Cardiac fibroblast (primary cell): ENCODE results near the gene BPHL.

Experiments
- DNase-seq, 2 donors: peaks; one replicate each; pipeline versions ENCODE4 v3.0.0 to v3.0.0-alpha.2; 2010; ENCODE audit warnings: low read depth in 2 of 2
- H3K4me3 ChIP-seq, 2 donors: replicated peaks in 1 of 2; 1 replicate in 1 of 2; 2 replicates in 1 of 2; pipeline ENCODE4 v1.5.1; 2011; ENCODE audit warnings: low read depth in 2 of 2, low read length in 2 of 2, mild to moderate bottlenecking in 2 of 2, moderate library complexity in 1 of 2
- CTCF ChIP-seq: IDR thresholded peaks from one replicate; pipeline ENCODE4 v1.5.1; 2011; ENCODE audit warnings: low read depth, mild to moderate bottlenecking, low read length, inconsistent platforms

Gene BPHL

DNA sequence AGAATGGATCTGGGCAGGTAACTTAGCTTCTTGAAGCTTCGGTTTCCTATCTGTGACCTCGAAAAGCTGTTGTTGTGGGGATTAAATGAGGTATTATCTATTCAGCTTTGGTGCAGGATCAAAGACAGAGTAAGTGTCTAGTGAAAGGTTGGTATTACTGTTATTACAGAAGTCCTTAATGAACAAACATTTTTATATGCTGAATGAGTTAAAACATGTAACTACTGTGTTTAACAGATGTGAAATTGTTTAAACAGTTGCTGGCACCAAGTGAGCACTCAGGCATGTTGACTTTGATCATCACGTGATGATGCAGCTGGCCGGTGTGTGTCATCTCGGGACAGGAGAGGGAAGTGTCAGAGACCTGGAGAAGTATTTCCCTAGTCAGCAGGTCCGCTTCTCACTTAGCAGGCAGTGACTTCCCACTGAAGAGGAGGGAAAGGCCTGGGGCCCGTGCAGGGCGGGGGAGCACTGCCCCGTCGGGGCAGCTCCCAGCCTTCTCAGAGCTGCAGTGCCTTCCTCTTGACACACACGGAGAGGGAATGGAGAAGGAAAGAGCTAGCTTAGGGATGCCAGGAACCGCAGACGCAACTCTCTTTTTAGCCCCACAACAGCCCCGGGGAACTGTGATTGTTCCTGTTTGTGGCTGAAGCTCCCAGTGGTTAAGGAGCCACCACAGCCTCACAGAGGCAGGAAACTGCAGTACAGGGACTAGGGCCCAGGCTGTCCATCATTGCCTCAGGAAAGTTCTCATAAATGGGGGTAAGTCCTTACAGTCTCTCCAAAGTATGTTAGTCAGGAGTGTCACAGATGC lies 20.8 kb downstream of the BPHL start:
- DNase-seq = peak; percentile 34 to 77
- no peak overlapping the region for H3K4me3 ChIP-seq
- TF ChIP-seq CTCF = no peak

DNA sequence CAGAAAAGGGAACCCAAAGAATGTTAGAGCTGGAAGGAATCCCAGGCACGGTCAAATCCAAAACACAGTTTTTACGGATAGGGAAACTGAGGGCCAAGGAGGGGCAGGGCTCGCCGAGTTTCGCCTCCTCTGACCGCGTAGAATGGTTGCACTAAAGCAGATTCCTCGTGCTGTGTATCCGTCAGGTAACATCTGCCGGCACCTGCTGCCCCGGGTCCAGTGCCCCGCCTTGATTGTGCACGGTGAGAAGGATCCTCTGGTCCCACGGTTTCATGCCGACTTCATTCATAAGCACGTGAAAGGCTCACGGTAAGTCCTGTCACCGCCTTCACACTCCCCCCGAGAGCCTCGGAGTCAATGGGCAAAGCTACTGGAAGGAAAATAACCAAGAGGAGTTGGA lies 21.7 kb downstream of the BPHL start:
- no peak for TF ChIP-seq CTCF
- no peak for DNase-seq
- no peak overlapping the region for H3K4me3 ChIP-seq

GRCh38 chr6:3142536-3142935 lies 24.0 kb downstream of the BPHL start:
- no peak overlapping the region for H3K4me3 ChIP-seq
- TF ChIP-seq CTCF = no peak
- DNase-seq = no peak

GRCh38 chr6:3143158-3143557 lies 24.6 kb downstream of the BPHL start:
- no peak overlapping the region for H3K4me3 ChIP-seq
- no peak for DNase-seq
- no peak for TF ChIP-seq CTCF

DNA sequence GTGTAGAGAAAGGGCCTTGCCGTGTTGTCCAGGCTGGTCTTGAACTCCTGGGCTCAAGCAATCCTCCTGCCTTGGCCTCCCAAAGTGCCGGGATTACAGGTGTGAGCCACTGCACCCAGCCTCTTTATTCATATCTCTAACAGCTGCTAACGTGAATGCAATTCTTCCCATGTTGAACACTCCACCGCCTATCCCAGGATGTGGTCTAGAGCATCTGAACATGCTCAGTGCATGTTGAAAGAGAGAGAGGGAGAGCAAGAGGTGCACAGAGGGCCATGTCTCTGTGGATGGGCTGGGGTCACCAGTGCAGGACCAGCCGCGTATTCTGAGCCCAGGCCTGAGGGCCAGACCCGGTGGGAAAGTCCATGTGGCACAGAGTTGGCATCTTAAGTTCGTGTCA lies 26.1 kb downstream of the BPHL start:
- no peak overlapping the region for H3K4me3 ChIP-seq
- TF ChIP-seq CTCF = no peak
- no peak for DNase-seq

- no peak for DNase-seq
- H3K4me3 ChIP-seq = no peak overlapping the region
- no peak for TF ChIP-seq CTCF
Observed at GRCh38 chr6:3147914-3148757, 29.6 kb downstream of the BPHL start.
